HFF-Myc (cell line): ENCODE results near the gene HEMK1.

Experiments used
- DNase-seq: peaks from one replicate; pipeline ENCODE4 v3.0.0-alpha.2; 2011; ENCODE audit warnings: low read depth; ENCODE audit errors: extremely low read depth
- H3K4me3 ChIP-seq: replicated peaks from 2 replicates; pipeline ENCODE4 v1.5.1; 2011; ENCODE audit warnings: low read depth, mild to moderate bottlenecking, control low read depth, low read length
- CTCF ChIP-seq: IDR thresholded peaks from 2 replicates; pipeline ENCODE4 v1.5.1; 2012; ENCODE audit warnings: mild to moderate bottlenecking, low read depth, low read length, control low read depth; ENCODE audit errors: missing control alignments

The HEMK1 gene

GRCh38 chr3:50616770-50617095, 47.4 kb downstream of the HEMK1 start:
- peak overlapping the region; percentile 85 for H3K4me3 ChIP-seq
- TF ChIP-seq CTCF, result no peak
- DNase-seq, result no peak

GRCh38 chr3:50617096-50617791, 47.9 kb downstream of the HEMK1 start, which contains the start of gene MAPKAPK3:
Gene MAPKAPK3, plus strand, starts transcription at chr3:50617151. Its CDS starts 415 bp downstream, at chr3:50617566.
- DNase-seq, result no peak
- peak within 1 kb of the TSS; percentile 85 for H3K4me3 ChIP-seq
- no peak for TF ChIP-seq CTCF

- H3K4me3 ChIP-seq, result peak overlapping the region; percentile 85
- DNase-seq, result no peak
- TF ChIP-seq CTCF, result no peak
These were observed 48.7 kb downstream of the HEMK1 start for GRCh38 chr3:50617911-50618481.

- no peak overlapping the region for H3K4me3 ChIP-seq
- DNase-seq, result no peak
- TF ChIP-seq CTCF, result no peak
These were observed 51.1 kb downstream of the HEMK1 start for GRCh38 chr3:50620420-50620819.

- H3K4me3 ChIP-seq, result no peak overlapping the region
- no peak for TF ChIP-seq CTCF
- DNase-seq, result no peak
These were observed 51.5 kb downstream of the HEMK1 start for GRCh38 chr3:50620820-50621219.

- TF ChIP-seq CTCF, result no peak
- DNase-seq, result no peak
- H3K4me3 ChIP-seq, result no peak overlapping the region
These were observed 53.6 kb downstream of the HEMK1 start for GRCh38 chr3:50622881-50623280.

GRCh38 chr3:50623840-50624474, 54.6 kb downstream of the HEMK1 start:
- no peak overlapping the region for H3K4me3 ChIP-seq
- DNase-seq, result no peak
- TF ChIP-seq CTCF, result no peak
